DMS 273 (cell line): ENCODE data around the gene PCDHB14.
"Not testable (repeated sequence)": the region's sequence is repeated elsewhere in the genome, so short reads cannot be mapped to it uniquely, and the experiment has no call there.

Experiments
- DNase-seq: peaks from one replicate; lab custom pipeline; 2025; ENCODE audit not compliant: unreplicated experiment; lab: John Stamatoyannopoulos, UW

Gene PCDHB14

DNA sequence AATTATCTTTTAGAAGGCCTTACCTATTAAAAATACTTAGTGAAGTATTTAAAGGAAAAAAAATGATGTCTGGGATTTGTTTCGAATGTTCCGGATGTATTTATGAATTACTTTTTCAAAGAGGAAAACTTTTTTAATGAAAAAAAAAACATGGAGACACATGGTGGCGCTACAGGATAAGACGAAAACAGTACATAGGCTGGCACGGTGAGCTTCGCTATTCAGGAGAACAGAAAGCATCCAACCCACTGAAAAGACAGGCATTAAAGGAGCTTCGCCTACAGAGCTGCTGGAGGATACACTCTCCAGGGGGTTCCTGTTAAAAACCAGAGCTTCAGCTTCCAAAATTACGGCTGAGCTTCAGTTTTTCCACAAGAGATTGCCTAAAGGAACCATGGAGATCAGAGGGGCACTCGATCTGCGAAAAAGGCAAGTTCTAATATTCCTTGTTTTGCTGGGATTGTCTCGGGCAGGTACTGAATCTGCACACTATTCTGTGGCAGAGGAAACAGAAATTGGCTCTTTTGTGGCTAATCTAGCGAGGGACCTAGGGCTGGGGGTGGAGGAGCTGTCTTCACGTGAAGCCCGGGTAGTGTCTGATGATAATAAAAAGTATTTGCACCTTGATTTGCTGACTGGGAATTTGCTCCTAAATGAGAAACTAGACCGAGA is at the start of gene PCDHB14:
PCDHB14 (plus strand) TSS at position 232 of the 672 bp plus-strand sequence; CDS start at position 395, 163 bp downstream.
- DNase-seq: peak; percentile 86

DNA sequence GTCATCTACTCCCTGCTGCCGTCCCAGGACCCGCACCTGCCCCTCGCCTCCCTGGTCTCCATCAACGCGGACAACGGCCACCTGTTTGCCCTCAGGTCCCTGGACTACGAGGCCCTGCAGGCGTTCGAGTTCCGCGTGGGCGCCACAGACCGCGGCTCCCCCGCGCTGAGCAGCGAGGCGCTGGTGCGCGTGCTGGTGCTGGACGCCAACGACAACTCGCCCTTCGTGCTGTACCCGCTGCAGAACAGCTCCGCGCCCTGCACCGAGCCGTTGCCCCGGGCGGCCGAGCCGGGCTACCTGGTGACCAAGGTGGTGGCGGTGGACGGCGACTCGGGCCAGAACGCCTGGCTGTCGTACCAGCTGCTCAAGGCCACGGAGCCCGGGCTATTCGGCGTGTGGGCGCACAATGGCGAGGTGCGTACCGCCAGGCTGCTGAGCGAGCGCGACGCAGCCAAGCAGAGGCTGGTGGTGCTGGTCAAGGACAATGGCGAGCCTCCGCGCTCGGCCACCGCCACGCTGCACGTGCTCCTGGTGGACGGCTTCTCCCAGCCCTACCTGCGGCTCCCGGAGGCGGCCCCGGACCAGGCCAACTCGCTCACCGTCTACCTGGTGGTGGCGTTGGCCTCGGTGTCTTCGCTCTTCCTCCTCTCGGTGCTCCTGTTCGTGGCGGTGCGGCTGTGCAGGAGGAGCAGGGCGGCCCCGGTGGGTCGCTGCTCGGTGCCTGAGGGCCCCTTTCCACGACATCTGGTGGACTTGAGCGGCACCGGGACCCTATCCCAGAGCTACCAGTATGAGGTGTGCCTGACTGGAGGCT is 48.6 kb upstream of the PCDHB14 start:
- DNase-seq: not testable (repeated sequence)

DNA sequence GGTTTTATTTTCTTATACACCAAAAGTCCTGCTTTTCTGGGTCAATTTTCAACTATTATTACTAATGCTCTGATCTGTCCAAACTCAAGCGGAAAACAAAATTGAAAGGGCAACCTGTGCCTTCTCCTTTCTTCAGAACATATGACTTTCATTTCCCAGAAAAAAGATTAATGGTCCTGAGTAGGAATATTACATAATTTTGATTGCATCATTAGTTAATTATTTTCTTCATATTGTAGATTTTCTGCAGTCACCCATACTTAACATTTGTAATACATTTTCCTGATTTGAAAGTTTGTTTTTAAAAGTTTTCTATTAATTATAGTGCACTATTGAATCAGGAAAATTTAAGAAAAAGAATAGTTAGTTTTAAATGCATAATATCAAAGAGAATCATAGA is 47.2 kb upstream of the PCDHB14 start:
- no peak for DNase-seq

- DNase-seq: peak; percentile 38
These were observed 45.5 kb upstream of the PCDHB14 start, which contains the start of gene PCDHB8 for GRCh38 chr5:141177577-141178191. TSS of gene PCDHB8 (plus strand) at chr5:141177790. CDS start at chr5:141178035, 245 bp downstream.

- not testable (repeated sequence) for DNase-seq
These were observed 43.8 kb upstream of the PCDHB14 start for GRCh38 chr5:141179371-141179770.

- not testable (repeated sequence) for DNase-seq
These were observed 43.3 kb upstream of the PCDHB14 start for GRCh38 chr5:141179876-141180275.

GRCh38 chr5:141180313-141180712 is 42.8 kb upstream of the PCDHB14 start:
- no peak for DNase-seq

GRCh38 chr5:141182248-141182647 is 40.9 kb upstream of the PCDHB14 start, which contains the start of gene PCDHB16:
TSS of gene PCDHB16 (plus strand) at chr5:141182387. CDS start at chr5:141182560, 173 bp downstream.
- DNase-seq: no peak

DNA sequence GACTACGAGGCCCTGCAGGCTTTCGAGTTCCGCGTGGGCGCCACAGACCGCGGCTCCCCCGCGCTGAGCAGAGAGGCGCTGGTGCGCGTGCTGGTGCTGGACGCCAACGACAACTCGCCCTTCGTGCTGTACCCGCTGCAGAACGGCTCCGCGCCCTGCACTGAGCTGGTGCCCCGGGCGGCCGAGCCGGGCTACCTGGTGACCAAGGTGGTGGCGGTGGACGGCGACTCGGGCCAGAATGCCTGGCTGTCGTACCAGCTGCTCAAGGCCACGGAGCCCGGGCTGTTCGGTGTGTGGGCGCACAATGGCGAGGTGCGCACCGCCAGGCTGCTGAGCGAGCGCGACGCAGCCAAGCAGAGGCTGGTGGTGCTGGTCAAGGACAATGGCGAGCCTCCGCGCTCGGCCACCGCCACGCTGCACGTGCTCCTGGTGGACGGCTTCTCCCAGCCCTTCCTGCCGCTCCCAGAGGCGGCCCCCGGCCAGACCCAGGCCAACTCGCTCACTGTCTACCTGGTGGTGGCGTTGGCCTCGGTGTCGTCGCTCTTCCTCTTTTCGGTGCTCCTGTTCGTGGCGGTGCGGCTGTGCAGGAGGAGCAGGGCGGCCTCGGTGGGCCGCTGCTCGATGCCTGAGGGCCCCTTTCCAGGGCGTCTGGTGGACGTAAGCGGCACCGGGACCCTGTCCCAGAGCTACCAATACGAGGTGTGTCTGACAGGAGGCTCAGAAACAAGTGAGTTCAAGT is 38.9 kb upstream of the PCDHB14 start:
- DNase-seq: not testable (repeated sequence)

DNA sequence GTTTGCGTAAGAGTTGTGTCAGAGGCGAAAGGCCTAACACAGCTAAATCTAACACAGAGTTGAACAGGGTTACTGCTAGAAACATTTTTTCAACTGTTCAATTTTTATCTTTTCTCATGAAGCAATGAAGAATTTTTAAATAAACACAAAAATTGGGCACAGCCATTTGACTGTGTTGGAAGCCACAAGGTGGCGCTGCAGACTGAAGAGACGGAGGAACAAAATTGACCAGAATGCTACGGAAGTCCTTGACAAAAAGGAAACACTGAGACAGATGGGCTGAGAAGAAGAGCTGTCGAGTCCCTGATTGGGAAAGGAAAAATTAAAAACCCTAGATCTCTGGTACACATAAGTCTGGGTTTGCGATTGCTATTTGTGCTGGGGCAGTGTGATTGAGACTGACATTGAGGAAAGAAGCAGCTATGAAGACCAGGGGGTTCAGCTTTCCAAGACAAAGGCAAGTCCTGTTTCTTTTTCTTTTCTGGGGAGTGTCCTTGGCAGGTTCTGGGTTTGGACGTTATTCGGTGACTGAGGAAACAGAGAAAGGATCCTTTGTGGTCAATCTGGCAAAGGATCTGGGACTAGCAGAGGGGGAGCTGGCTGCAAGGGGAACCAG is 36.1 kb upstream of the PCDHB14 start, which contains the start of gene PCDHB9:
PCDHB9 (plus strand) TSS at position 265 of the 616 bp plus-strand sequence; CDS start at position 423, 158 bp downstream.
- DNase-seq: peak; percentile 93

DNA sequence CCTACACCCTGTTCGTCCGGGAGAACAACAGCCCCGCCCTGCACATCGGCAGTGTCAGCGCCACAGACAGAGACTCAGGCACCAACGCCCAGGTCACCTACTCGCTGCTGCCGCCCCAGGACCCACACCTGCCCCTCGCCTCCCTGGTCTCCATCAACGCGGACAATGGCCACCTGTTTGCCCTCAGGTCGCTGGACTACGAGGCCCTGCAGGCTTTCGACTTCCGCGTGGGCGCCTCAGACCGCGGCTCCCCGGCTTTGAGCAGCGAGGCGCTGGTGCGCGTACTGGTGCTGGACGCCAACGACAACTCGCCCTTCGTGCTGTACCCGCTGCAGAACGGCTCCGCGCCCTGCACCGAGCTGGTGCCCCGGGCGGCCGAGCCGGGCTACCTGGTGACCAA is 34.5 kb upstream of the PCDHB14 start:
- not testable (repeated sequence) for DNase-seq

- not testable (repeated sequence) for DNase-seq
These were observed 34.0 kb upstream of the PCDHB14 start for GRCh38 chr5:141189131-141189530.

DNA sequence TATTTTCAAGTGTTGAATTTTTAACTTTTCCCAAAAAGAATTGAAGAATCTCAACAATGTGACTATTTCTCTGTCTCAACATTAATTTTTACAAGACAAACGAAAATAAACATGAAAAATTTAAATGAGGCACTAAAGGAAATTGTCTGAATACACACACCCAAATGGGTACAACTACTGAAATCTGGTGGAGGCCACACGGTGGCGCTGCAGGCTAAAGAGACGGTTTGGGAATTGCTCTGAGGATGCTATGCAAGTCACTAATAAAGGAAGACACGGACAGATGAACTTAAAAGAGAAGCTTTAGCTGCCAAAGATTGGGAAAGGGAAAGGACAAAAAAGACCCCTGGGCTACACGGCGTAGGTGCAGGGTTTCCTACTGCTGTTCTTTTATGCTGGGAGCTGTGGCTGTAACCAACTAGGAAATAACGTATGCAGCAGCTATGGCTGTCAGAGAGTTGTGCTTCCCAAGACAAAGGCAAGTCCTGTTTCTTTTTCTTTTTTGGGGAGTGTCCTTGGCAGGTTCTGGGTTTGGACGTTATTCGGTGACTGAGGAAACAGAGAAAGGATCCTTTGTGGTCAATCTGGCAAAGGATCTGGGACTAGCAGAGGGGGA is 30.9 kb upstream of the PCDHB14 start, which contains the start of gene PCDHB10:
PCDHB10 (plus strand) TSS at position 244 of the 616 bp plus-strand sequence; CDS start at position 444, 200 bp downstream.
- peak; percentile 55 for DNase-seq

DNA sequence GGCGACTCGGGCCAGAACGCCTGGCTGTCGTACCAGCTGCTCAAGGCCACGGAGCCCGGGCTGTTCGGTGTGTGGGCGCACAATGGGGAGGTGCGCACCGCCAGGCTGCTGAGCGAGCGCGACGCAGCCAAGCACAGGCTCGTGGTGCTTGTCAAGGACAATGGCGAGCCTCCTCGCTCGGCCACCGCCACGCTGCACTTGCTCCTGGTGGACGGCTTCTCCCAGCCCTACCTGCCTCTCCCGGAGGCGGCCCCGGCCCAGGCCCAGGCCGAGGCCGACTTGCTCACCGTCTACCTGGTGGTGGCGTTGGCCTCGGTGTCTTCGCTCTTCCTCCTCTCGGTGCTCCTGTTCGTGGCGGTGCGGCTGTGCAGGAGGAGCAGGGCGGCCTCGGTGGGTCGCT is 28.8 kb upstream of the PCDHB14 start:
- not testable (repeated sequence) for DNase-seq

DNA sequence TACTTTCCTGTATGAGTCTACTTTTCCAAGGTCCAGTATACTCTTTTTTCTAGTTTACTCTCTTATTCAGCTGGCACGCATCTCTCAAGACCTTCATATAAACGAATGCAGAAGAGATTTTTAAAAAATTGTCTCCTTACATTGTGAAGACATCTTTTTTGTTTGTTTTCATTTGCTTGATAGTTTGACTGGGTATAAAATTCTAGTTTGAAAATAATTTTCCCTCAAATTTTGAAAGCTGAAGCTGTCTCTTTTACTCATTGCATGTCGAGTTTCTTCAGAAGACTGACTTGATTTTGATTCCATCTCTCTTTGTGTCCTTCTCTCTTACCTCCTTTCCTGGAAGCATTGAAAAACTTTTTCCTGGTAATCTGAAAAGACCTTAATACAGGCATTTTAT is 26.8 kb upstream of the PCDHB14 start:
- DNase-seq: no peak

DNA sequence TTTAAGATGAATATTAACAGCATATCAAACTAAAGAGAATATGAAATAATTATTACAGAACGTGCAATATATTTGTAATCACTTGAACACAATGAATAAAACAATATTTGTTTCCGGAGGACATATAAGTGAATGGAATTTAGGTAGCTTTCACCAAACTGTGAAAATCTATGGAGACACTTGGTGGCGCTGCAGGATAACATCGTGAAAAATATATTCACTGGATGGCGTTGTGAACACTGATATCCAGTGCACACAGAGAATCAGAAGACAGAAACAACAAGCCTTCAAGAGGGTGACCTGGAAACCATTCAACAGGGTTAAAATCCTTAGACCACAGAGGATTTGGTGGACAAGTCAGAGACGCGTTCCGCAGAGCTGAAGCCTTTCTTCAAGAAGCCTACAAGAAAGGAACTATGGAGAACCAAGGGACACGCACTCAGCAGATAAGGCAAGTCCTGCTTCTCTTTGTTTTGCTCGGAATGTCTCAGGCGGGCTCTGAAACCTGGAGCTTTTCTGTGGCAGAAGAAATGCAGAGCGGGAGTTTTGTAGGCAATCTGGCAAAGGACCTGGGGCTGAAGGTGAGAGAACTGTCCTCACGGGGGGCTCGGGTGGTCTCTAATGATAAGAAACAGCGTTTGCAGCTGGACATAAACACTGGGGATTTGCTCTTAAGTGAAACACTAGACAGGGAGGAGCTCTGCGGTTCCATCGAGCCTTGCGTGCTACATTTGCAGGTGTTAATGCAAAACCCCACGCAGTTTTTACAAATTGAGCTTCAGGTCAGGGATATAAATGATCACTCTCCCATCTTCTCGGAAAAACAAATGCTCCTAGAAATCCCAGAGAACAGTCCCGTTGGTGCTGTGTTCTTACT is 23.5 kb upstream of the PCDHB14 start, which contains the start of gene PCDHB11:
PCDHB11 (plus strand) TSS at position 269 of the 877 bp plus-strand sequence; CDS start at position 417, 148 bp downstream.
- peak; percentile 60 for DNase-seq

DNA sequence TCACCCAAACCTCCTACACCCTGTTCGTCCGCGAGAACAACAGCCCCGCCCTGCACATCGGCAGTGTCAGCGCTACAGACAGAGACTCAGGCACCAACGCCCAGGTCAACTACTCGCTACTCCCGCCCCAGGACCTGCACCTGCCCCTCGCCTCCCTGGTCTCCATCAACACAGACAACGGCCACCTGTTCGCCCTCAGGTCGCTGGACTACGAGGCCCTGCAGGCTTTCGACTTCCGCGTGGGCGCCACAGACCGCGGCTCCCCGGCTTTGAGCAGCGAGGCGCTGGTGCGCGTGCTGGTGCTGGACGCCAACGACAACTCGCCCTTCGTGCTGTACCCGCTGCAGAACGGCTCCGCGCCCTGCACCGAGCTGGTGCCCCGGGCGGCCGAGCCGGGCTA is 22.0 kb upstream of the PCDHB14 start:
- not testable (repeated sequence) for DNase-seq

- not testable (repeated sequence) for DNase-seq
These were observed 21.5 kb upstream of the PCDHB14 start for GRCh38 chr5:141201646-141202045.
